K562 (cell line): ENCODE results near the gene TIPARP. TPM values are rescaled to one million over a fixed set of nuclear protein-coding genes. Genes with fewer than 3 reads are reported as not detected.
A peak's percentile ranks its signal among the peaks of the same experiment; 100 is the strongest.

ENCODE experiments used
- CCAR2 ChIP-seq: fragments of 200-400 bp; formaldehyde crosslinking; IDR thresholded peaks from 2 replicates; pipeline ENCODE4 v1.6.1; 2017; ENCODE audit warnings: mild to moderate bottlenecking, low read depth, low read length
- CEBPZ ChIP-seq: fragments of 150-350 bp; IDR thresholded peaks from 2 replicates; pipeline ENCODE4 v1.6.1; 2014; ENCODE audit warnings: low read depth, mild to moderate bottlenecking, low read length, borderline replicate concordance
- EGR1 ChIP-seq: fragments of 450-650 bp; conservative IDR thresholded peaks from 2 replicates; pipeline ENCODE4 v1.6.1; 2017; ENCODE audit warnings: mild to moderate bottlenecking
- FOXJ2 ChIP-seq: fragments of 200-800 bp; sonication (Bioruptor generic); IDR thresholded peaks from 2 replicates; pipeline ENCODE4 v1.6.1; 2016; ENCODE audit warnings: missing genetic modification characterization, missing compliant biosample characterization
- IRF2 ChIP-seq: sonication (generic); formaldehyde crosslinking; IDR thresholded peaks from 2 replicates; pipeline ENCODE4 v1.8.1; 2022; ENCODE audit warnings: mild to moderate bottlenecking, missing genetic modification reagents
- MAX ChIP-seq: sonication (generic); formaldehyde crosslinking; IDR thresholded peaks from 2 replicates; pipeline ENCODE4 v1.9.0; 2022; ENCODE audit warnings: mild to moderate bottlenecking, missing genetic modification reagents
- MAZ ChIP-seq, 2 experiments: fragments of 450-650 bp in 1 of 2; sonication (generic) in 1 of 2; formaldehyde crosslinking; IDR thresholded peaks in 1 of 2; conservative IDR thresholded peaks in 1 of 2; 2 replicates each; pipeline versions ENCODE4 v1.4.0 to v1.5.0; 2020; ENCODE audit warnings: mild to moderate bottlenecking in 1 of 2, missing genetic modification reagents in 1 of 2
- MLX ChIP-seq, 2 experiments: fragments of 450-650 bp in 1 of 2; sonication (generic) in 1 of 2; formaldehyde crosslinking; conservative IDR thresholded peaks; 2 replicates each; pipeline versions ENCODE4 v1.4.0 to v1.8.1; 2020 to 2022; ENCODE audit warnings: mild to moderate bottlenecking in 1 of 2, missing genetic modification reagents in 1 of 2
- PML ChIP-seq: IDR thresholded peaks from 2 replicates; pipeline ENCODE4 v1.6.1; 2012; ENCODE audit warnings: low read length, inconsistent platforms
- PURB ChIP-seq: sonication (generic); formaldehyde crosslinking; IDR thresholded peaks from 2 replicates; pipeline ENCODE4 v1.9.0; 2021; ENCODE audit warnings: low read depth, mild to moderate bottlenecking, missing genetic modification reagents
- THRA ChIP-seq: fragments of 450-650 bp; IDR thresholded peaks from 2 replicates; pipeline ENCODE4 v1.6.1; 2017; ENCODE audit warnings: mild to moderate bottlenecking, moderate library complexity
- UBTF ChIP-seq, 2 experiments: IDR thresholded peaks; 2 replicates each; pipeline ENCODE4 v1.6.1; 2012; ENCODE audit warnings: improper control_type of control experiment in 2 of 2, low read depth in 2 of 2, low read length in 2 of 2, borderline replicate concordance in 1 of 2
- ZNF561 ChIP-seq: fragments of 450-650 bp; formaldehyde crosslinking; conservative IDR thresholded peaks from 2 replicates; pipeline ENCODE4 v1.4.0; 2020; ENCODE audit warnings: mild to moderate bottlenecking, moderate library complexity
- ZNF57 ChIP-seq: fragments of 450-650 bp; formaldehyde crosslinking; IDR thresholded peaks from 2 replicates; pipeline ENCODE4 v1.4.0; 2020; ENCODE audit warnings: mild to moderate bottlenecking, moderate library complexity
- ZNF639 ChIP-seq, 2 experiments: fragments of 200-800 bp in 1 of 2; sonication (Bioruptor generic) in 1 of 2; sonication (generic) in 1 of 2; formaldehyde crosslinking in 1 of 2; IDR thresholded peaks in 1 of 2; conservative IDR thresholded peaks in 1 of 2; 2 replicates each; pipeline versions ENCODE4 v1.5.0 to v1.6.1; 2016 to 2020; ENCODE audit warnings: missing compliant biosample characterization in 1 of 2, missing genetic modification characterization in 1 of 2, missing genetic modification reagents in 1 of 2
- polyA plus RNA-seq, 8 experiments: library from polyadenylated mRNA; depleted of rRNA in 4 of 8; stranded (reverse) in 5 of 8; unstranded in 3 of 8; fragments of >200 nt; fragmentation: Nextera tagmentation in 2 of 8; fragmentation: Illumina TruSeq in 1 of 8; extraction: Ambion mirVana in 2 of 8; extraction: Trizol in 1 of 8; gene quantifications; 2 replicates each; pipeline versions ENCODE4 v1.2.1 to v1.2.3, GENCODE V29; 2011 to 2014; ENCODE audit warnings: inconsistent platforms in 1 of 8, missing spikeins in 1 of 8
- total RNA-seq, 7 experiments: library from RNA; depleted of rRNA in 6 of 7; stranded (reverse); fragments of >200 nt in 6 of 7; fragmentation: Illumina TruSeq in 2 of 7; extraction: Trizol in 2 of 7; gene quantifications; 2 replicates each; pipeline versions ENCODE4 v1.2.1 to v1.2.3, GENCODE V29; 2011 to 2021; ENCODE audit warnings: low replicate concordance in 1 of 7

TIPARP gene
- total and polyA plus RNA-seq, 9 of the 15 experiments (the other 6 are each of a cell fraction or from before 2014, with no cell fraction given), result 2.4 to 29.4 (median 15.1) TPM

- no peak for TF ChIP-seq MAX (CRISPR knock-in tag)
- no peak for TF ChIP-seq MLX (CRISPR knock-in tag; conservative IDR thresholded peaks at IDR 0.05)
- no peak for TF ChIP-seq THRA
- no peak for TF ChIP-seq IRF2
- TF ChIP-seq CCAR2, result no peak
- TF ChIP-seq ZNF57, result no peak
- peak; percentile 83 for TF ChIP-seq EGR1
- no peak for TF ChIP-seq ZNF639 (CRISPR knock-in tag; conservative IDR thresholded peaks at IDR 0.05 in 1 of 2, IDR thresholded peaks at IDR 0.05 in 1 of 2)
- TF ChIP-seq UBTF (IDR thresholded peaks at IDR 0.05; ENCODE audit: borderline replicate concordance in 1 of 2, low read depth in 2 of 2, low read length in 2 of 2), result peak in 1 of 2 experiments; percentile 66; a peak in 2 of 4 replicates
- TF ChIP-seq CEBPZ, result no peak
- TF ChIP-seq PML, result no peak
- no peak for TF ChIP-seq PURB
- TF ChIP-seq ZNF561, result no peak
- 0 out of 4 replicates have a peak, but pooled peaks of 1 of the 2 experiments have one; percentile 18 for TF ChIP-seq MAZ (CRISPR knock-in tag; conservative IDR thresholded peaks at IDR 0.05 in 1 of 2, IDR thresholded peaks at IDR 0.05 in 1 of 2)
- 0 out of 2 replicates have a peak, but pooled peaks have one; percentile 40 for TF ChIP-seq FOXJ2 (tag)
These were observed 780 bp downstream of the TIPARP start (continued) for GRCh38 chr3:156674911-156675829.
